GM12878 (cell line): ENCODE results near the gene TP53I3. TPM values are rescaled to one million over a fixed set of nuclear protein-coding genes. Genes with fewer than 3 reads are reported as not detected.
A peak's percentile ranks its signal among the peaks of the same experiment; 100 is the strongest.

Experiments used
- ATF7 ChIP-seq: fragments of 450-650 bp; IDR thresholded peaks from 2 replicates; pipeline ENCODE4 v1.6.1; 2016; ENCODE audit warnings: low read depth, mild to moderate bottlenecking
- EZH2 ChIP-seq: IDR thresholded peaks from 2 replicates; pipeline ENCODE4 v1.6.1; 2012; ENCODE audit warnings: low read depth, mild to moderate bottlenecking, control low read depth, inconsistent platforms, low read length, borderline replicate concordance; ENCODE audit not compliant: control insufficient read depth
- IKZF1 ChIP-seq: fragments of 450-650 bp; conservative IDR thresholded peaks from 2 replicates; pipeline ENCODE4 v1.6.1; 2017; ENCODE audit warnings: antibody characterized with exemption, mild to moderate bottlenecking
- IRF4 ChIP-seq: IDR thresholded peaks from 2 replicates; pipeline ENCODE4 v1.6.1; 2011; ENCODE audit warnings: low read depth, low read length
- JUND ChIP-seq: IDR thresholded peaks from 2 replicates; pipeline ENCODE4 v1.6.1; 2012; ENCODE audit warnings: low read depth, mild to moderate bottlenecking, low read length, improper control_type of control experiment, moderate library complexity
- MEF2B ChIP-seq: fragments of 450-650 bp; IDR thresholded peaks from 2 replicates; pipeline ENCODE4 v1.6.1; 2018; ENCODE audit warnings: mild to moderate bottlenecking, moderate library complexity; ENCODE audit not compliant: partially characterized antibody, poor library complexity, severe bottlenecking
- MYC ChIP-seq: IDR thresholded peaks from 2 replicates; pipeline ENCODE4 v1.6.1; 2011; ENCODE audit warnings: mild to moderate bottlenecking, low read length, moderate library complexity, inconsistent platforms; ENCODE audit not compliant: insufficient read depth, insufficient replicate concordance, insufficient read length, severe bottlenecking
- NBN ChIP-seq: fragments of 450-650 bp; IDR thresholded peaks from 2 replicates; pipeline ENCODE4 v1.6.1; 2016
- PML ChIP-seq: IDR thresholded peaks from 2 replicates; pipeline ENCODE4 v1.6.1; 2012; ENCODE audit warnings: low read length, inconsistent platforms
- POLR2A ChIP-seq: IDR thresholded peaks from 2 replicates; pipeline ENCODE4 v1.6.1; 2011; ENCODE audit warnings: low read depth, mild to moderate bottlenecking, low read length
- POU2F2 ChIP-seq: IDR thresholded peaks from 3 replicates; pipeline ENCODE4 v1.6.1; 2011; ENCODE audit warnings: low read depth, mild to moderate bottlenecking, low read length, borderline replicate concordance
- RELA ChIP-seq: fragments of 450-650 bp; IDR thresholded peaks from 2 replicates; pipeline ENCODE4 v1.8.0; 2014; ENCODE audit warnings: borderline replicate concordance; ENCODE audit not compliant: partially characterized antibody
- SIN3A ChIP-seq: IDR thresholded peaks from 2 replicates; pipeline ENCODE4 v1.6.1; 2012; ENCODE audit warnings: low read depth, low read length, improper control_type of control experiment
- SREBF2 ChIP-seq: IDR thresholded peaks from 2 replicates; pipeline ENCODE4 v1.6.1; 2012; ENCODE audit warnings: mild to moderate bottlenecking, low read length
- ZNF384 ChIP-seq: IDR thresholded peaks from 2 replicates; pipeline ENCODE4 v1.6.1; 2012; ENCODE audit warnings: low read depth, mild to moderate bottlenecking, low read length, improper control_type of control experiment, borderline replicate concordance
- polyA plus RNA-seq, 11 experiments: library from polyadenylated mRNA; depleted of rRNA in 4 of 11; unstranded in 6 of 11; stranded (reverse) in 5 of 11; fragments of >200 nt; fragmentation: Nextera tagmentation in 4 of 11; fragmentation: Illumina TruSeq in 1 of 11; extraction: Ambion mirVana in 4 of 11; extraction: Trizol in 1 of 11; gene quantifications; 1 replicate in 1 of 11; 2 replicates in 10 of 11; pipeline versions ENCODE4 v1.2.1 to v1.2.3, GENCODE V29; 2011 to 2016; ENCODE audit warnings: inconsistent platforms in 2 of 11, missing spikeins in 2 of 11, low read depth in 1 of 11
- total RNA-seq, 4 experiments: library from RNA; depleted of rRNA in 3 of 4; stranded (reverse); fragments of >200 nt in 3 of 4; fragmentation: Illumina TruSeq in 1 of 4; extraction: Trizol in 1 of 4; gene quantifications; 2 replicates each; pipeline versions ENCODE4 v1.2.1 to v1.2.3, GENCODE V29; 2013 to 2021
- TF ChIP-seq, protein P1 (sequence below): fragments of 450-650 bp; IDR thresholded peaks from 2 replicates; pipeline ENCODE4 v1.6.1; 2018; ENCODE audit warnings: borderline replicate concordance, mild to moderate bottlenecking; ENCODE audit not compliant: partially characterized antibody
- TF ChIP-seq, protein P2 (sequence below): IDR thresholded peaks from 2 replicates; pipeline ENCODE4 v1.6.1; 2011; ENCODE audit warnings: low read depth, mild to moderate bottlenecking, low read length, moderate library complexity, borderline replicate concordance; ENCODE audit errors: extremely low read depth
- TF ChIP-seq, protein P3 (sequence below): IDR thresholded peaks from 2 replicates; pipeline ENCODE4 v1.6.1; 2011; ENCODE audit warnings: low read depth, low read length, improper control_type of control experiment, borderline replicate concordance
- TF ChIP-seq, protein P4 (sequence below): fragments of 450-650 bp; IDR thresholded peaks from 2 replicates; pipeline ENCODE4 v1.6.1; 2016; ENCODE audit warnings: mild to moderate bottlenecking
- TF ChIP-seq, protein P5 (sequence below): IDR thresholded peaks from 2 replicates; pipeline ENCODE4 v1.6.1; 2012; ENCODE audit warnings: low read depth, low read length, improper control_type of control experiment

Gene TP53I3
- total and polyA plus RNA-seq, 10 of the 15 experiments (the other 5 are each of a cell fraction or from before 2014, with no cell fraction given) = 1.4 to 57.4 (median 11.6) TPM

DNA sequence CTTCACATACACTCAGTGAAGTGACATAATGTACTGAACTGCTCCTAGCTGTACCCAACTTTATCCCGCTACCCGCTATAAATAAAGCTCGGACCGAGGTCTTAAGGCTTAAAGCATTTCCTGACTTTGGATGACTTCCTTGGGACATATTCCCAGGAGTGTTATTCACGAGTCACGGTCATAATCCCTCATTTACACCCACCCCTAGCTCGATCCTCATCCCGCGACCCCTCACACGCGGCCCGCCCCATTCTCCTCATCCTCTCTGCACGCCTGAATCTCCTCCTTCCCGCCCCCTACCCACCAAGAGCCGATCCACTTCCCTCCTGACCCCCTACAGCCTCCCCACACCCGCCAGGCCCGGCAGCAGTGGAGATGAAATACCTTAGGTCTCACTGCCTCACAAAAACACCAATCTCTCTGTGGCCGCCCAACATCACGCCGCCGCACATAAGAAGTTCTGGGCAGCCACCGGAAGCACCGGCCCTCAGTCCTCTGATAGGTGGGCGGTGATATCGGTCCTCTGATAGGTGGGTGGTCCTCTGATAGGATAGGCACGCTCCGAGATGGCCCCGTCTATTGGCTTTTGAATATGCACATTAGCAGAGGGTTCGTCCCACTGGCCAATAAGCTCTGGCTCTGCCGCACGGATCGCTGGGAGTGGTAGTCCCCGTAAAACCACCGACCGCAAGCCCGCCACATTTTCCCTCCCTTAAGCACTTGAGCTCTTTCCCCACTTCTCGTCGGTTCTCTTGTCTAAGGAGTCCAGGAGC, 37.5 kb downstream of the TP53I3 start, which contains the start of gene WDCP (continued):
- TF ChIP-seq, protein P1, sequence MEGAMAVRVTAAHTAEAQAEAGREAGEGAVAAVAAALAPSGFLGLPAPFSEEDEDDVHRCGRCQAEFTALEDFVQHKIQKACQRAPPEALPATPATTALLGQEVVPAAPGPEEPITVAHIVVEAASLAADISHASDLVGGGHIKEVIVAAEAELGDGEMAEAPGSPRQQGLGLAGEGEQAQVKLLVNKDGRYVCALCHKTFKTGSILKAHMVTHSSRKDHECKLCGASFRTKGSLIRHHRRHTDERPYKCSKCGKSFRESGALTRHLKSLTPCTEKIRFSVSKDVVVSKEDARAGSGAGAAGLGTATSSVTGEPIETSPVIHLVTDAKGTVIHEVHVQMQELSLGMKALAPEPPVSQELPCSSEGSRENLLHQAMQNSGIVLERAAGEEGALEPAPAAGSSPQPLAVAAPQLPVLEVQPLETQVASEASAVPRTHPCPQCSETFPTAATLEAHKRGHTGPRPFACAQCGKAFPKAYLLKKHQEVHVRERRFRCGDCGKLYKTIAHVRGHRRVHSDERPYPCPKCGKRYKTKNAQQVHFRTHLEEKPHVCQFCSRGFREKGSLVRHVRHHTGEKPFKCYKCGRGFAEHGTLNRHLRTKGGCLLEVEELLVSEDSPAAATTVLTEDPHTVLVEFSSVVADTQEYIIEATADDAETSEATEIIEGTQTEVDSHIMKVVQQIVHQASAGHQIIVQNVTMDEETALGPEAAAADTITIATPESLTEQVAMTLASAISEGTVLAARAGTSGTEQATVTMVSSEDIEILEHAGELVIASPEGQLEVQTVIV = peak; percentile 10
- TF ChIP-seq, protein P2, sequence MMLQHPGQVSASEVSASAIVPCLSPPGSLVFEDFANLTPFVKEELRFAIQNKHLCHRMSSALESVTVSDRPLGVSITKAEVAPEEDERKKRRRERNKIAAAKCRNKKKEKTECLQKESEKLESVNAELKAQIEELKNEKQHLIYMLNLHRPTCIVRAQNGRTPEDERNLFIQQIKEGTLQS = no peak
- TF ChIP-seq IRF4 (no peak), POLR2A (peak; percentile 94), MEF2B (no peak), PML (0 out of 2 replicates have a peak, but pooled peaks have one; percentile 49), JUND (no peak), IKZF1 (peak; percentile 79), ZNF384 (no peak), ATF7 (peak; percentile 59), EZH2 (no peak), RELA (no peak), SIN3A (peak; percentile 68; the same call in 1 of the 2 replicates), POU2F2 (peak; percentile 81; the same call in 2 of the 3 replicates), MYC (no peak), SREBF2 (no peak), NBN (peak; percentile 81; the same call in 1 of the 2 replicates)
- TF ChIP-seq, protein P3, sequence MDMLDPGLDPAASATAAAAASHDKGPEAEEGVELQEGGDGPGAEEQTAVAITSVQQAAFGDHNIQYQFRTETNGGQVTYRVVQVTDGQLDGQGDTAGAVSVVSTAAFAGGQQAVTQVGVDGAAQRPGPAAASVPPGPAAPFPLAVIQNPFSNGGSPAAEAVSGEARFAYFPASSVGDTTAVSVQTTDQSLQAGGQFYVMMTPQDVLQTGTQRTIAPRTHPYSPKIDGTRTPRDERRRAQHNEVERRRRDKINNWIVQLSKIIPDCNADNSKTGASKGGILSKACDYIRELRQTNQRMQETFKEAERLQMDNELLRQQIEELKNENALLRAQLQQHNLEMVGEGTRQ = no peak
- TF ChIP-seq, protein P4, sequence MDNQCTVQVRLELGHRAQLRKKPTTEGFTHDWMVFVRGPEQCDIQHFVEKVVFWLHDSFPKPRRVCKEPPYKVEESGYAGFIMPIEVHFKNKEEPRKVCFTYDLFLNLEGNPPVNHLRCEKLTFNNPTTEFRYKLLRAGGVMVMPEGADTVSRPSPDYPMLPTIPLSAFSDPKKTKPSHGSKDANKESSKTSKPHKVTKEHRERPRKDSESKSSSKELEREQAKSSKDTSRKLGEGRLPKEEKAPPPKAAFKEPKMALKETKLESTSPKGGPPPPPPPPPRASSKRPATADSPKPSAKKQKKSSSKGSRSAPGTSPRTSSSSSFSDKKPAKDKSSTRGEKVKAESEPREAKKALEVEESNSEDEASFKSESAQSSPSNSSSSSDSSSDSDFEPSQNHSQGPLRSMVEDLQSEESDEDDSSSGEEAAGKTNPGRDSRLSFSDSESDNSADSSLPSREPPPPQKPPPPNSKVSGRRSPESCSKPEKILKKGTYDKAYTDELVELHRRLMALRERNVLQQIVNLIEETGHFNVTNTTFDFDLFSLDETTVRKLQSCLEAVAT = peak; percentile 95
- TF ChIP-seq, protein P5, sequence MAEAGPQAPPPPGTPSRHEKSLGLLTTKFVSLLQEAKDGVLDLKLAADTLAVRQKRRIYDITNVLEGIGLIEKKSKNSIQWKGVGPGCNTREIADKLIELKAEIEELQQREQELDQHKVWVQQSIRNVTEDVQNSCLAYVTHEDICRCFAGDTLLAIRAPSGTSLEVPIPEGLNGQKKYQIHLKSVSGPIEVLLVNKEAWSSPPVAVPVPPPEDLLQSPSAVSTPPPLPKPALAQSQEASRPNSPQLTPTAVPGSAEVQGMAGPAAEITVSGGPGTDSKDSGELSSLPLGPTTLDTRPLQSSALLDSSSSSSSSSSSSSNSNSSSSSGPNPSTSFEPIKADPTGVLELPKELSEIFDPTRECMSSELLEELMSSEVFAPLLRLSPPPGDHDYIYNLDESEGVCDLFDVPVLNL = no peak
